ENCODE data around the gene CUL4B.
"Not testable (repeated sequence)": the region's sequence is repeated elsewhere in the genome, so short reads cannot be mapped to it uniquely, and the experiment has no call there.

CUL4B gene

GRCh38 chrX:120490119-120490518 lies 70.6 kb downstream of the CUL4B start:
- CTCF ChIA-PET; H3K4me3 ChIP-seq (ENCODE audit: control insufficient read depth in 1 of 7, extremely low read depth in 1 of 7, insufficient read depth in 4 of 7, low read depth in 2 of 7, low read length in 6 of 7); H3K36me3 ChIP-seq (ENCODE audit: control insufficient read depth in 4 of 4, insufficient read depth in 4 of 4, low read length in 3 of 4); H3K27ac ChIP-seq (ENCODE audit: insufficient read depth in 1 of 2, low read depth in 1 of 2, low read length in 2 of 2, poor library complexity in 1 of 2, severe bottlenecking in 2 of 2); POLR2A ChIA-PET; DNase-seq; H3K9me3 ChIP-seq (ENCODE audit: control extremely low read depth in 1 of 5, control insufficient read depth in 4 of 5, insufficient read depth in 2 of 5, low read depth in 1 of 5, low read length in 4 of 5): not testable (repeated sequence)
- H3K27me3 ChIP-seq (replicated peaks in 2 of 5; ENCODE audit: control insufficient read depth in 4 of 5, insufficient read depth in 5 of 5, low read length in 4 of 5), result peaks cover 0 to 17% (median 0%) of the 10 kb centered on the region in 5 experiments
- H3K4me1 ChIP-seq (ENCODE audit: control extremely low read depth in 1 of 4, control insufficient read depth in 4 of 4, insufficient read depth in 4 of 4, low read length in 3 of 4), result peaks cover 6 to 25% (median 15%) of the 10 kb centered on the region in 4 experiments
- no CpG with 5 or more reads among the region's 2 CpGs for WGBS (ENCODE audit: insufficient coverage)

- POLR2A ChIA-PET, result interaction anchor here (0.8 kb wide), 1 partner anchor 9 kb away, joined by 3 read pairs; no protein-coding TSS in a partner anchor
- CTCF ChIA-PET, result interaction anchor here (0.7 to 1.4 kb wide), 6 partner anchors 9 to 300 kb away, joined by 3 to 8 read pairs (median 3); partner anchors contain the start of gene LAMP2
- no peak overlapping the region for H3K27ac ChIP-seq (ENCODE audit: insufficient read depth in 1 of 2, low read depth in 1 of 2, low read length in 2 of 2, poor library complexity in 1 of 2, severe bottlenecking in 2 of 2)
- no peaks in the 10 kb centered on the region for H3K9me3 ChIP-seq (ENCODE audit: control extremely low read depth in 1 of 5, control insufficient read depth in 4 of 5, insufficient read depth in 2 of 5, low read depth in 1 of 5, low read length in 4 of 5)
- peak overlapping the region in 1 of 7 experiments; percentile 78 for H3K4me3 ChIP-seq (ENCODE audit: control insufficient read depth in 1 of 7, extremely low read depth in 1 of 7, insufficient read depth in 4 of 7, low read depth in 2 of 7, low read length in 6 of 7)
- H3K36me3 ChIP-seq (ENCODE audit: control insufficient read depth in 4 of 4, insufficient read depth in 4 of 4, low read length in 3 of 4), result no peaks in the 10 kb centered on the region
- WGBS (ENCODE audit: insufficient coverage), result 95% methylated on average over 4 of the region's 9 CpGs
- H3K27me3 ChIP-seq (replicated peaks in 2 of 5; ENCODE audit: control insufficient read depth in 4 of 5, insufficient read depth in 5 of 5, low read length in 4 of 5), result peaks cover 0 to 9% (median 0%) of the 10 kb centered on the region in 5 experiments
- no peak for DNase-seq
- H3K4me1 ChIP-seq (ENCODE audit: control extremely low read depth in 1 of 4, control insufficient read depth in 4 of 4, insufficient read depth in 4 of 4, low read length in 3 of 4), result peaks cover 6 to 27% (median 15%) of the 10 kb centered on the region in 4 experiments
Observed at GRCh38 chrX:120486786-120487185, 74.0 kb downstream of the CUL4B start.

DNA sequence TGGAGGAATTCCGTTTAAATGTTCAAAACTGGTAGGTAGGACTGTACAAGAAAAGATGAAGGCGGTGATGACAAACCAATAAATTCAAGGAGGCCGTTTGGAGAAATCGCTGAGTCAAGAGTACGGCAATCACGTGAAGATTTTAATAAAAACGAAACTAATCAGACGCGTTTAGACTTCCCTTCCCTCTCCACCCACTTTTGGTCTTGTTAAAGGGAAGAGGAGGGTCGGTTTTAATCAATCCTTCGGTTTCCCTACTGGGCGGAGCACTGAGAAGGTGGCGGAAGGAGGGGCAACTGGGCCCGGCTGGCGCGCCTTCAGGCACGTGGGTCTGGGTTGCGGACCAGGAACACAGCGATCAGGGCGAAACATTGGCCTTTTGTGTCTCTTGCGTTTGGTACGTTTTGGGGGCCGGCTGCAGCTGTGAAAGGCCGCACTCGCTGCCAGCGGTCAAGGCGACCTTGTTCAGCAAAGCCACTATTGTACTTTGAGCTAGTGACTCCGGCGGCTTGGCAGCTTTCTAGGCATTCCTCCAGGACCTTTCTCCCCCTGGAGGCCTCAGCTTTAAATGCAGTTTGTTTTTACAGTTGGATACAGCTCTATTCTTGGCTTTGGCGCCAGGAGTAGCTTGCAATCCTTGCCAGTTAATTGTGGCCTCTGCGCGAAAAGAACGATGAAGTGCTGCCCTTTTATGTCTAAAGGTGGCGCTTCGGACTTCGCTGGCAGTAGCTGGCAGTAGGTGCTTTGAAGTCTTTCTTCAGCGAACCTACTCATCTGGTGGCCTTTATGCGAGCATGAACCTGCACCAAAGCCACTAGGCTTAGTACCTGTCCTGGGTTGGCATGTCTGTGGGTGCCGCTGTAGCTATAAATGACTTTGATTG lies 74.9 kb downstream of the CUL4B start:
- Histone ChIP-seq H3K36me3 (ENCODE audit: control insufficient read depth in 4 of 4, insufficient read depth in 4 of 4, low read length in 3 of 4) (no peaks in the 10 kb centered on the region), H3K27ac (ENCODE audit: insufficient read depth in 1 of 2, low read depth in 1 of 2, low read length in 2 of 2, poor library complexity in 1 of 2, severe bottlenecking in 2 of 2) (peak overlapping the region; percentile 75 to 87), H3K4me3 (ENCODE audit: control insufficient read depth in 1 of 7, extremely low read depth in 1 of 7, insufficient read depth in 4 of 7, low read depth in 2 of 7, low read length in 6 of 7) (peak overlapping the region; percentile 49 to 78 (median 59)), H3K27me3 (replicated peaks in 2 of 5; ENCODE audit: control insufficient read depth in 4 of 5, insufficient read depth in 5 of 5, low read length in 4 of 5) (peaks cover 0 to 6% (median 0%) of the 10 kb centered on the region in 5 experiments), H3K9me3 (ENCODE audit: control extremely low read depth in 1 of 5, control insufficient read depth in 4 of 5, insufficient read depth in 2 of 5, low read depth in 1 of 5, low read length in 4 of 5) (no peaks in the 10 kb centered on the region), H3K4me1 (ENCODE audit: control extremely low read depth in 1 of 4, control insufficient read depth in 4 of 4, insufficient read depth in 4 of 4, low read length in 3 of 4) (peaks cover 6 to 27% (median 15%) of the 10 kb centered on the region in 4 experiments)
- ChIA-PET CTCF (interaction anchor here (0.6 to 1.4 kb wide), 10 partner anchors 8 to 301 kb away, joined by 3 to 9 read pairs (median 3); no protein-coding TSS in a partner anchor), POLR2A (interaction anchor here (0.8 kb wide), 1 partner anchor 10 kb away, joined by 3 read pairs; no protein-coding TSS in a partner anchor)
- DNase-seq, result peak; percentile 87 to 94 (median 94)
- 29% methylated on average over 36 of the region's 39 CpGs for WGBS (ENCODE audit: insufficient coverage)

- Histone ChIP-seq H3K27ac (ENCODE audit: insufficient read depth in 1 of 2, low read depth in 1 of 2, low read length in 2 of 2, poor library complexity in 1 of 2, severe bottlenecking in 2 of 2) (peak overlapping the region; percentile 75 to 87), H3K9me3 (ENCODE audit: control extremely low read depth in 1 of 5, control insufficient read depth in 4 of 5, insufficient read depth in 2 of 5, low read depth in 1 of 5, low read length in 4 of 5) (no peaks in the 10 kb centered on the region), H3K4me3 (ENCODE audit: control insufficient read depth in 1 of 7, extremely low read depth in 1 of 7, insufficient read depth in 4 of 7, low read depth in 2 of 7, low read length in 6 of 7) (peak overlapping the region in 6 of 7 experiments; percentile 1 to 78 (median 60)), H3K27me3 (replicated peaks in 2 of 5; ENCODE audit: control insufficient read depth in 4 of 5, insufficient read depth in 5 of 5, low read length in 4 of 5) (peaks cover 0 to 8% (median 0%) of the 10 kb centered on the region in 5 experiments), H3K4me1 (ENCODE audit: control extremely low read depth in 1 of 4, control insufficient read depth in 4 of 4, insufficient read depth in 4 of 4, low read length in 3 of 4) (peaks cover 6 to 27% (median 15%) of the 10 kb centered on the region in 4 experiments), H3K36me3 (ENCODE audit: control insufficient read depth in 4 of 4, insufficient read depth in 4 of 4, low read length in 3 of 4) (no peaks in the 10 kb centered on the region)
- ChIA-PET CTCF (interaction anchor here (1.1 kb wide), 2 partner anchors 8 to 23 kb away, joined by 4 to 9 read pairs; no protein-coding TSS in a partner anchor), POLR2A (no interaction called here)
- no peak for DNase-seq
- 86% methylated on average over 3 of the region's 3 CpGs for WGBS (ENCODE audit: insufficient coverage)
Observed at GRCh38 chrX:120485315-120485637, 75.5 kb downstream of the CUL4B start.

- H3K4me1 ChIP-seq (ENCODE audit: control extremely low read depth in 1 of 4, control insufficient read depth in 4 of 4, insufficient read depth in 4 of 4, low read length in 3 of 4), result no peaks in the 10 kb centered on the region
- peaks cover 0 to 8% (median 0%) of the 10 kb centered on the region in 5 experiments for H3K27me3 ChIP-seq (replicated peaks in 2 of 5; ENCODE audit: control insufficient read depth in 4 of 5, insufficient read depth in 5 of 5, low read length in 4 of 5)
- no peaks in the 10 kb centered on the region for H3K9me3 ChIP-seq (ENCODE audit: control extremely low read depth in 1 of 5, control insufficient read depth in 4 of 5, insufficient read depth in 2 of 5, low read depth in 1 of 5, low read length in 4 of 5)
- 62% methylated on average over 2 of the region's 3 CpGs for WGBS (ENCODE audit: insufficient coverage)
- POLR2A ChIA-PET, result no interaction called here
- H3K4me3 ChIP-seq (ENCODE audit: control insufficient read depth in 1 of 7, extremely low read depth in 1 of 7, insufficient read depth in 4 of 7, low read depth in 2 of 7, low read length in 6 of 7), result no peak overlapping the region
- CTCF ChIA-PET, result interaction anchor here (0.9 to 6.2 kb wide), 8 partner anchors 8 to 96 kb away, joined by 3 to 31 read pairs (median 4); no protein-coding TSS in a partner anchor
- no peaks in the 10 kb centered on the region for H3K36me3 ChIP-seq (ENCODE audit: control insufficient read depth in 4 of 4, insufficient read depth in 4 of 4, low read length in 3 of 4)
- H3K27ac ChIP-seq (ENCODE audit: insufficient read depth in 1 of 2, low read depth in 1 of 2, low read length in 2 of 2, poor library complexity in 1 of 2, severe bottlenecking in 2 of 2), result no peak overlapping the region
- DNase-seq, result no peak
Observed at GRCh38 chrX:120477453-120477852, 83.3 kb downstream of the CUL4B start.

- ChIA-PET POLR2A (no interaction called here), CTCF (interaction anchor here (1.0 to 6.2 kb wide), 5 partner anchors 9 to 95 kb away, joined by 3 to 31 read pairs (median 5); no protein-coding TSS in a partner anchor)
- Histone ChIP-seq H3K9me3 (ENCODE audit: control extremely low read depth in 1 of 5, control insufficient read depth in 4 of 5, insufficient read depth in 2 of 5, low read depth in 1 of 5, low read length in 4 of 5) (no peaks in the 10 kb centered on the region), H3K27me3 (replicated peaks in 2 of 5; ENCODE audit: control insufficient read depth in 4 of 5, insufficient read depth in 5 of 5, low read length in 4 of 5) (peaks cover 0 to 5% (median 0%) of the 10 kb centered on the region in 5 experiments), H3K36me3 (ENCODE audit: control insufficient read depth in 4 of 4, insufficient read depth in 4 of 4, low read length in 3 of 4) (no peaks in the 10 kb centered on the region), H3K4me1 (ENCODE audit: control extremely low read depth in 1 of 4, control insufficient read depth in 4 of 4, insufficient read depth in 4 of 4, low read length in 3 of 4) (no peaks in the 10 kb centered on the region), H3K27ac (ENCODE audit: insufficient read depth in 1 of 2, low read depth in 1 of 2, low read length in 2 of 2, poor library complexity in 1 of 2, severe bottlenecking in 2 of 2) (no peak overlapping the region), H3K4me3 (ENCODE audit: control insufficient read depth in 1 of 7, extremely low read depth in 1 of 7, insufficient read depth in 4 of 7, low read depth in 2 of 7, low read length in 6 of 7) (no peak overlapping the region)
- 64% methylated on average over 1 of the region's 2 CpGs for WGBS (ENCODE audit: insufficient coverage)
- DNase-seq, result no peak
Observed at GRCh38 chrX:120476714-120477113, 84.0 kb downstream of the CUL4B start.

GRCh38 chrX:120475447-120475846 lies 85.3 kb downstream of the CUL4B start:
- POLR2A ChIA-PET; H3K4me1 ChIP-seq (ENCODE audit: control extremely low read depth in 1 of 4, control insufficient read depth in 4 of 4, insufficient read depth in 4 of 4, low read length in 3 of 4); H3K36me3 ChIP-seq (ENCODE audit: control insufficient read depth in 4 of 4, insufficient read depth in 4 of 4, low read length in 3 of 4); H3K4me3 ChIP-seq (ENCODE audit: control insufficient read depth in 1 of 7, extremely low read depth in 1 of 7, insufficient read depth in 4 of 7, low read depth in 2 of 7, low read length in 6 of 7); H3K27me3 ChIP-seq (replicated peaks in 2 of 5; ENCODE audit: control insufficient read depth in 4 of 5, insufficient read depth in 5 of 5, low read length in 4 of 5); H3K27ac ChIP-seq (ENCODE audit: insufficient read depth in 1 of 2, low read depth in 1 of 2, low read length in 2 of 2, poor library complexity in 1 of 2, severe bottlenecking in 2 of 2); H3K9me3 ChIP-seq (ENCODE audit: control extremely low read depth in 1 of 5, control insufficient read depth in 4 of 5, insufficient read depth in 2 of 5, low read depth in 1 of 5, low read length in 4 of 5): not testable (repeated sequence)
- DNase-seq, result peak in 2 of 3 donors; percentile 66 to 73
- no CpG with 5 or more reads among the region's 1 CpG for WGBS (ENCODE audit: insufficient coverage)
- CTCF ChIA-PET, result interaction anchor here (0.7 to 6.2 kb wide), 5 partner anchors 10 to 94 kb away, joined by 3 to 31 read pairs (median 3); no protein-coding TSS in a partner anchor

Data from common myeloid progenitor, CD34-positive (primary cell).